ENCODE data around the gene C3orf22. TPM values are rescaled to one million over a fixed set of nuclear protein-coding genes. Genes with fewer than 3 reads are reported as not detected.
"Not testable (repeated sequence)": the region's sequence is repeated elsewhere in the genome, so short reads cannot be mapped to it uniquely, and the experiment has no call there.

Gene C3orf22, protein sequence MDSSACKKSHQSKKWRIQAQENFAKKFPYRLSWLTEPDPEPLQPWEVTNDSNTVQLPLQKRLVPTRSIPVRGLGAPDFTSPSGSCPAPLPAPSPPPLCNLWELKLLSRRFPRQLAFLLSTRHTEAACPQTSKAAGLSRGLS
- not detected for polyA plus RNA-seq

DNA sequence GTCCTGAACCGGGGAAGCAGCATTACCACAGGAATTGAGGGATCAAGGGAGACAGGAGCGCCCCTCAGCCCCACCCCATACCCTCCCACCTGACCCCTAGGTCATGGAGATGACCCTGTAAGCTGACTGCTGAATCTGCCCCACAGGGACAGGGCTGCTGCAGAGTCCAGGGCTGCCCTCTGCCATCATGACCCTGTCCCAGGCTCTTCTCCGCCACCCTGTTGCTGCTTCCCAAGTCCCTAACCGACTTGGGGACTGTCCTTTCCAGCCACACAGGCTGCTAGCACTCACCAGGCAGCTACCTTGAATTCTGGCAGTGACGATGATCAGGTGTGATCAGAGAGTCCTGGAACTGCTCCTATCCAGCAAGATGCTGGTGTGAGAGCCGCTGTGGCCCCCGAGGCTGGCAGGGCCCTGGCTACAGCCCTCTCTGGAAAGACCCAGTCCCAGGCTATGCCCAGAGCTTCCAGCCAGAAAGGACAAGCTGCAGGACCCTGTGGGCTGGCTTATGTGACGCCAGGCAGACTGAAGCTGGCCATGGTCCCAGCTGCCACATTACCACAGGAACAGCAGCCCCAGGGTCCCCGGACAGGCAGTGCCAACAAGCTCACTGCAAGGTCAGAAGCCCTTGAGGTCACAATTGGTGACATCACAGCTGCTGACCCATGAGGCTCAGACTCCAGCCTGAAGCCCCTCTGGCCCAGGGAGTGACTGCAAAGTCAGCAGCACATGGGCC is at the start of gene C3orf22:
TSS of gene C3orf22 (minus strand) at position 597 of the 736 bp plus-strand sequence. CDS start 5,542 bp downstream, outside the sequence.
- WGBS, 2 donors = 65 to 68% methylated on average over 9 of the region's 9 CpGs
- Histone ChIP-seq H3K36me3 (ENCODE audit: control insufficient read depth in 2 of 2, insufficient read depth in 2 of 2, low read length in 1 of 2) (no peaks in the 10 kb centered on the region), H3K9me3 (ENCODE audit: control insufficient read depth in 2 of 2, insufficient read depth in 1 of 2, low read depth in 1 of 2, low read length in 1 of 2) (no peaks in the 10 kb centered on the region), H3K4me3 (ENCODE audit: low read depth in 1 of 2, low read length in 2 of 2) (no peak within 1 kb of the TSS), H3K4me1 (ENCODE audit: control insufficient read depth in 2 of 2, insufficient read depth in 2 of 2, low read length in 1 of 2) (no peaks in the 10 kb centered on the region), H3K27me3 (ENCODE audit: control insufficient read depth in 1 of 2, insufficient read depth in 2 of 2, low read length in 2 of 2) (no peaks in the 10 kb centered on the region), H3K27ac (ENCODE audit: low read depth in 2 of 2, low read length in 1 of 2) (no peak within 1 kb of the TSS)

DNA sequence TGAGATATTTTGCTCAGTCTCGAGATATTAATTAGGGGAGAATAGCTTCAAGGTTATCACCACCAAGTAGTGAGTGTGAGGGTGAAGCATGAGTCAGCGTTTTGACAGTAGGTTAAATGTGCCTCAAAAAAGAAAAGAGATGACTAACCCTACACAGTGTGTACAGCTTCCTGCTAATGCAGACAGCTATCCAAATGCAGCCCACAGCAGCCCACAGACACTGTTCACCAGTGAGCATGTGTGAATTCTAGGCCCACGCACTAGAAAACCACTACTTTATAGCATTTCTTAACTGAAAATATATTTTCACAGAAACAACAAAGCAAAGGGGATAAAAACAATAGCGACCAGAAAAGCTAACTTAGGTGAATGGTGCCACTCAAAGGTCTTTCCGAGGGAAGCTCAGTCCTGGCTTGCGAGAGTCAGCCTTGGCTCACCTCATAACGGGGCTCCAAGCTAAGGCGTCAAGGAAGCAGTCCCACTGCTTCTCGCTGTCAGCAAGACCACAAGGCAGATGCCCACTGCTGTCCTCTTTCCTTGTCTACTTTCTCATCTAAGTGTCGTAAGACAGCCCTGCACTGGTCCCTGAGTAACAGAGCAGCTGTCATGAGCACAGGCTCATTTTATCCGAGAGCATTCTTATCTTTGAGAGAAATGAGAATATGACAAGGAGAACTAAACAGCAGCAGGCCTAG is 48.6 kb upstream of the C3orf22 start:
- peaks cover 2 to 16% of the 10 kb centered on the region in 2 donors for H3K36me3 ChIP-seq (ENCODE audit: control insufficient read depth in 2 of 2, insufficient read depth in 2 of 2, low read length in 1 of 2)
- no peak overlapping the region for H3K27ac ChIP-seq (ENCODE audit: low read depth in 2 of 2, low read length in 1 of 2)
- H3K4me1 ChIP-seq (ENCODE audit: control insufficient read depth in 2 of 2, insufficient read depth in 2 of 2, low read length in 1 of 2) = no peaks in the 10 kb centered on the region
- 84 to 86% methylated on average over 11 of the region's 11 CpGs for WGBS, 2 donors
- H3K4me3 ChIP-seq (ENCODE audit: low read depth in 1 of 2, low read length in 2 of 2) = no peak overlapping the region
- H3K27me3 ChIP-seq (ENCODE audit: control insufficient read depth in 1 of 2, insufficient read depth in 2 of 2, low read length in 2 of 2) = no peaks in the 10 kb centered on the region
- no peaks in the 10 kb centered on the region for H3K9me3 ChIP-seq (ENCODE audit: control insufficient read depth in 2 of 2, insufficient read depth in 1 of 2, low read depth in 1 of 2, low read length in 1 of 2)

DNA sequence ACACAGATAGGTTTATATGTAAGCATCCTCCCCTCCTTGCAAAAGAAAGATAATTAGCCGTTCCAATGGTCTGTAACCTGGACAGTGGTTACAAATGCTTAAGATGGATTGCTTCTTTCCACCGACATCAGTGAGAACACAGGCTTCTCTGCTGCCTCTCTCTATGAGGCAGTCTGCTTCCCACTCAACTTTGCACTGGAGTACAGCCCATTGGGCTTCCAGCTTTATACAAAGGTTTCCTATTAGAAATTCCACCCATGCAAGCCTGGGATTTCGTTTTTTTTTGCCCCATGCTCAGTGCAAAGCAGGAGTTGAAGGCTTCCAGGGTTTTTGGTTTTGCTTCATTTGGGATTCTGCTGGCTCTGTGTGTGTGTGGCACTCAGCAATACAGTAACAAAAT is 47.3 kb upstream of the C3orf22 start:
- 78 to 87% methylated on average over 3 of the region's 3 CpGs for WGBS, 2 donors
- Histone ChIP-seq H3K27ac (ENCODE audit: low read depth in 2 of 2, low read length in 1 of 2) (no peak overlapping the region), H3K36me3 (ENCODE audit: control insufficient read depth in 2 of 2, insufficient read depth in 2 of 2, low read length in 1 of 2) (peaks cover 2 to 13% of the 10 kb centered on the region in 2 donors)

DNA sequence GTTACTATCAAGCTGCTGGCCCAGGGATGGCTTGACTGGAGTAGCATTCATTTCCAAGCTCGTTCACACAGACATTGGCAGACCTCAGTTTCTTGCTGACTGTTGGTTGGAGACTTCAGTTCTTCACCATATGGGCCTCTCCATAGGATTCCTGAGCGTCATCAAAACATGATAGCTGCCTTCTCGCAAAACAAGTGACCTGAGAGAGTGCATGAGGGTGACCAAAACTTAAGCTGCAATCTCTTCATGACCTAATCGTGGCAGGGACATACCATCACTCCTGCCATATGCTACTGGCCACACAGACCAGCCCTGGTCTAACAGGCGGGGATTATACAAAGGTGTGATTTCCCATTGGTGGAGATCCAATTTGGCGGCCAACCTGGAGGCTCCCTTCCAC is 46.0 kb upstream of the C3orf22 start:
- Histone ChIP-seq H3K4me3 (ENCODE audit: low read depth in 1 of 2, low read length in 2 of 2) (no peak overlapping the region), H3K27me3 (ENCODE audit: control insufficient read depth in 1 of 2, insufficient read depth in 2 of 2, low read length in 2 of 2) (no peaks in the 10 kb centered on the region), H3K36me3 (ENCODE audit: control insufficient read depth in 2 of 2, insufficient read depth in 2 of 2, low read length in 1 of 2) (peaks cover 2 to 10% of the 10 kb centered on the region in 2 donors), H3K4me1 (ENCODE audit: control insufficient read depth in 2 of 2, insufficient read depth in 2 of 2, low read length in 1 of 2) (no peaks in the 10 kb centered on the region), H3K9me3 (ENCODE audit: control insufficient read depth in 2 of 2, insufficient read depth in 1 of 2, low read depth in 1 of 2, low read length in 1 of 2) (no peaks in the 10 kb centered on the region), H3K27ac (ENCODE audit: low read depth in 2 of 2, low read length in 1 of 2) (no peak overlapping the region)
- 90 to 94% methylated on average over 6 of the region's 6 CpGs for WGBS, 2 donors

More for the DNA sequence above, 47.3 kb upstream of the C3orf22 start:
- Histone ChIP-seq H3K4me1 (ENCODE audit: control insufficient read depth in 2 of 2, insufficient read depth in 2 of 2, low read length in 1 of 2) (no peaks in the 10 kb centered on the region), H3K27me3 (ENCODE audit: control insufficient read depth in 1 of 2, insufficient read depth in 2 of 2, low read length in 2 of 2) (no peaks in the 10 kb centered on the region), H3K4me3 (ENCODE audit: low read depth in 1 of 2, low read length in 2 of 2) (no peak overlapping the region), H3K9me3 (ENCODE audit: control insufficient read depth in 2 of 2, insufficient read depth in 1 of 2, low read depth in 1 of 2, low read length in 1 of 2) (no peaks in the 10 kb centered on the region)

DNA sequence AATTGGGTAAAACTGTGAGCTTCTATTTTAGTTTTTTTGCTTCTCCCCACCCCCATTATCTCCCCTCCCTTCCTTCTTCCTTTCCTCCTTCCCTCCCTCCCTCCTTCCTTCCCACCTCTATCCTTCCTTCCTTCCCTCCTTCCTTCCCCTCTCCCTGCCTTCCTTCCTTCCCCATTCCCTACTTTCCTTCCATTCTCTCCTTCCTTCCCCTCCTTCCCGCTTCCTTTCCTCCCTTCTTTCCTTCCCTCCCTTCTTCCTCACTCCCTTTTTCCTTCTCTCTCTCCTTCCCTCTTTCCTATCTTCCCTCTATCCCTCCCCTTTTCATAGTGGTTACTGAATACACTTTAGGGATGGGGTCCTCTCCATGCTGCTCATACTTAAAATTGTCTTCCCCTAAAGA is 40.4 kb upstream of the C3orf22 start:
- Histone ChIP-seq H3K27me3 (ENCODE audit: control insufficient read depth in 1 of 2, insufficient read depth in 2 of 2, low read length in 2 of 2) (no peaks in the 10 kb centered on the region), H3K4me1 (ENCODE audit: control insufficient read depth in 2 of 2, insufficient read depth in 2 of 2, low read length in 1 of 2) (no peaks in the 10 kb centered on the region), H3K27ac (ENCODE audit: low read depth in 2 of 2, low read length in 1 of 2) (no peak overlapping the region), H3K4me3 (ENCODE audit: low read depth in 1 of 2, low read length in 2 of 2) (no peak overlapping the region), H3K36me3 (ENCODE audit: control insufficient read depth in 2 of 2, insufficient read depth in 2 of 2, low read length in 1 of 2) (no peaks in the 10 kb centered on the region), H3K9me3 (ENCODE audit: control insufficient read depth in 2 of 2, insufficient read depth in 1 of 2, low read depth in 1 of 2, low read length in 1 of 2) (no peaks in the 10 kb centered on the region)
- WGBS, 2 donors = 0% methylated on average over 1 of the region's 1 CpG

DNA sequence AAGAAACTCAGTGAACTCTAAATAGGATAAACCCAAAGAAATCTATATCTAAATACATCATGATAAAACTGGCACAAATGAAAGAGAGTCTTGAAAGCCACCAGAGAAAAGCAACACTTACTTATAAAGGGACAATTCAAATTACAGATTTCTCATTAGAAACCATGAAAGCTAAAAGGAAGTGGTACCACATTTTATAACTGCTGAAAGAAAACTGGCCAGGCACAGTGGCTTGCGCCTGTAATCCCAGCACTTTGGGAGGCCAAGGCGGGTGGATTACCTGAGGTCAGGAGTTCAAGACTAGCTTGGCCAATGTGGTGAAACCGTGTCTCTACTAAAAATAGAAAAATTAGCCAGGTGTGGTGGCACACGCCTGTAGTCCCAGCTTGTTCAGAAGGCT is 36.7 kb upstream of the C3orf22 start:
- not testable (repeated sequence) for H3K9me3 ChIP-seq (ENCODE audit: control insufficient read depth in 2 of 2, insufficient read depth in 1 of 2, low read depth in 1 of 2, low read length in 1 of 2); H3K36me3 ChIP-seq (ENCODE audit: control insufficient read depth in 2 of 2, insufficient read depth in 2 of 2, low read length in 1 of 2); H3K27ac ChIP-seq (ENCODE audit: low read depth in 2 of 2, low read length in 1 of 2); H3K4me3 ChIP-seq (ENCODE audit: low read depth in 1 of 2, low read length in 2 of 2); H3K4me1 ChIP-seq (ENCODE audit: control insufficient read depth in 2 of 2, insufficient read depth in 2 of 2, low read length in 1 of 2); H3K27me3 ChIP-seq (ENCODE audit: control insufficient read depth in 1 of 2, insufficient read depth in 2 of 2, low read length in 2 of 2)
- 95 to 96% methylated on average over 4 of the region's 4 CpGs for WGBS, 2 donors

DNA sequence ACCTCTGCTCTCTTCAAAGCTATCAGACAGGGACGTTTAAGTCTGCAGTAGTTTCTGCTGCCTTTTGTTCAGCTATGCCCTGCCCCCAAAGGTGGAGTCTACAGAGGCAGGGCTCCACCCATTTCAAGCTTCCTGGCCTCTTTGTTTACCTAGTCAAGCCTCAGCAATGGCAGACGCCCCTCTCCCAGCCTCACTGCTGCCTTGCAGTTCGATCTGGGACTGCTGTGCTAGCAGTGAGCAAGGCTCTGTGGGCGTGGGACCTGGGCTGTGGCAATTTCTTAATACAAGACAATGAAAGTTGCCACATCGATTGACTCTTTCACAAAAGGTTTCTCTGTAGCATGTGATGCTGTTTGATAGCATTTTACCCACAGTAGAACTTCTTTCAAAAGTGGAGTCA is 32.8 kb upstream of the C3orf22 start:
- not testable (repeated sequence) for H3K9me3 ChIP-seq (ENCODE audit: control insufficient read depth in 2 of 2, insufficient read depth in 1 of 2, low read depth in 1 of 2, low read length in 1 of 2); H3K27ac ChIP-seq (ENCODE audit: low read depth in 2 of 2, low read length in 1 of 2); H3K36me3 ChIP-seq (ENCODE audit: control insufficient read depth in 2 of 2, insufficient read depth in 2 of 2, low read length in 1 of 2); H3K27me3 ChIP-seq (ENCODE audit: control insufficient read depth in 1 of 2, insufficient read depth in 2 of 2, low read length in 2 of 2); H3K4me3 ChIP-seq (ENCODE audit: low read depth in 1 of 2, low read length in 2 of 2); H3K4me1 ChIP-seq (ENCODE audit: control insufficient read depth in 2 of 2, insufficient read depth in 2 of 2, low read length in 1 of 2)
- 53 to 62% methylated on average over 5 of the region's 5 CpGs for WGBS, 2 donors

DNA sequence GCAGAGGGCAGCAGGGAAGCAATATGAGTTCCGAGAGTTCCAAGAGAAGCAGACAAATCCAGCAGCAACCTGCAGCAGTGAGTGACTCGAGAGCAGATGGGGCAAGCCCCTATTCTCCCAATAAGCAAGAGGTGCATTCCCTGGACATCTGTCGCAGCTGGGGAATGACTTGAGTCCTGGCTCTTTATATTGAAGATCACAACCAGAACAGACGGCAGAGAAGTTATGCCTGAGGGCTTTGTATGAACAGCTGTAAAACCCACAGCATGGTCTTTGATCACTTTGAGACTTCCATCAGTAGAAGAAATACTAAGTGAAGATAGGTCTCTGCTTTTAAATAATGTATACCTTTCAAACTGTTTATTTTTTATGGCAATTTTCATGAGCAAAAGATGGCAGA is 23.6 kb upstream of the C3orf22 start:
- Histone ChIP-seq H3K27ac (ENCODE audit: low read depth in 2 of 2, low read length in 1 of 2) (no peak overlapping the region), H3K9me3 (ENCODE audit: control insufficient read depth in 2 of 2, insufficient read depth in 1 of 2, low read depth in 1 of 2, low read length in 1 of 2) (no peaks in the 10 kb centered on the region), H3K36me3 (ENCODE audit: control insufficient read depth in 2 of 2, insufficient read depth in 2 of 2, low read length in 1 of 2) (no peaks in the 10 kb centered on the region), H3K27me3 (ENCODE audit: control insufficient read depth in 1 of 2, insufficient read depth in 2 of 2, low read length in 2 of 2) (no peaks in the 10 kb centered on the region), H3K4me3 (ENCODE audit: low read depth in 1 of 2, low read length in 2 of 2) (no peak overlapping the region), H3K4me1 (ENCODE audit: control insufficient read depth in 2 of 2, insufficient read depth in 2 of 2, low read length in 1 of 2) (no peaks in the 10 kb centered on the region)
- WGBS, 2 donors = 70 to 79% methylated on average over 4 of the region's 4 CpGs

DNA sequence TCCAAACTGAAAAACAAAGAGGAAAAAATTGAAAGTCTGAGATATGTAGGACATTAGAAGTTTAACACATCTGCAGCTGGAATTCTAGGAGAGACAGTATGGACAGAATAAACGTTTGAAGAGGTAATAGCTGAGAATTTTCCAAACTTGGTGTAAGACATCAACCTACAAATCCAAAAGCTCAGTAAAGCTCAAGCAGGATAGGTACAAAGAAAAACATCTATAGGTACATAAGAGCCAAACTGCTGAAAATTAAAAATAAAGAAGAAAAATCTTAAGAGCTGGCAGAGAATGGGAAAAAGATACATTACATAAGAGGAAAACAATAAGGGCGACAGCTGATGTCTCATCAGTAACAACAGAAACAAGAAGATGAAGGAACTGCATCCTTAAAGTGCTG is 22.8 kb upstream of the C3orf22 start:
- H3K27me3 ChIP-seq (ENCODE audit: control insufficient read depth in 1 of 2, insufficient read depth in 2 of 2, low read length in 2 of 2) = no peaks in the 10 kb centered on the region
- H3K27ac ChIP-seq (ENCODE audit: low read depth in 2 of 2, low read length in 1 of 2) = no peak overlapping the region
- H3K4me1 ChIP-seq (ENCODE audit: control insufficient read depth in 2 of 2, insufficient read depth in 2 of 2, low read length in 1 of 2) = no peaks in the 10 kb centered on the region
- no peak overlapping the region for H3K4me3 ChIP-seq (ENCODE audit: low read depth in 1 of 2, low read length in 2 of 2)
- 77 to 80% methylated on average over 2 of the region's 2 CpGs for WGBS, 2 donors
- peaks cover 0 to 4% of the 10 kb centered on the region in 2 donors for H3K9me3 ChIP-seq (ENCODE audit: control insufficient read depth in 2 of 2, insufficient read depth in 1 of 2, low read depth in 1 of 2, low read length in 1 of 2)
- no peaks in the 10 kb centered on the region for H3K36me3 ChIP-seq (ENCODE audit: control insufficient read depth in 2 of 2, insufficient read depth in 2 of 2, low read length in 1 of 2)

Data from esophagus (tissue), 2 donors.